HepG2 (cell line): ENCODE measurements around the gene PTH1R. TPM values are rescaled to one million over a fixed set of nuclear protein-coding genes. Genes with fewer than 3 reads are reported as not detected.

Experiments
- ATAC-seq: fragments of 200-7000 bp; cut with Tn5 transposase; 3 replicates; pipeline ENCODE4 v1.9.1; 2020; ENCODE audit warnings: mild to moderate bottlenecking, moderate library complexity
- BruUV-seq: library from RNA; stranded (reverse); fragments of 400-500 nt; replicated peaks from 2 replicates; lab custom pipeline; 2021; lab: Mats Ljungman, UMichigan
- CTCF ChIA-PET: fragments of 300-600 bp; formaldehyde crosslinking; extraction: SDS; loops from one replicate; lab custom pipeline; 2021; ENCODE audit warnings: low total read pairs, inconsistent platforms, low intra/inter-chr PET ratio; lab: Yijun Ruan, JAX
- POLR2A ChIA-PET: fragments of 350-600 bp; sonication (Branson Sonifier 250); formaldehyde crosslinking; loops from one replicate; lab custom pipeline; 2020; ENCODE audit warnings: antibody characterized with exemption, inconsistent platforms; lab: Yijun Ruan, JAX
- DNase-seq: peaks from one replicate; pipeline ENCODE4 v3.0.0-alpha.2; 2015; ENCODE audit warnings: low spot score
- FAIRE-seq: peaks from 3 replicates; lab custom pipeline; 2011; peaks lifted over from hg19 to GRCh38; lab: Jason Lieb, UNC
- H2AFZ ChIP-seq: one replicate; pipeline ENCODE4 v1.6.1; 2011; ENCODE audit warnings: low read length, inconsistent platforms
- H3K27ac ChIP-seq: fragments of 300-600 bp; 3 replicates; pipeline ENCODE4 v1.8.0; 2011; ENCODE audit warnings: mixed run types, mild to moderate bottlenecking, mixed read lengths, low read length, inconsistent platforms; ENCODE audit not compliant: insufficient read depth; ENCODE audit errors: extremely low read length
- H3K27me3 ChIP-seq, 2 experiments: fragments of 200-600 bp in 1 of 2; 2 replicates in 1 of 2; 3 replicates in 1 of 2; pipeline versions ENCODE4 v1.6.0 to v1.8.0; 2011; ENCODE audit warnings: low read length in 2 of 2, mild to moderate bottlenecking in 2 of 2, moderate library complexity in 2 of 2, inconsistent platforms in 1 of 2; ENCODE audit not compliant: insufficient read depth in 2 of 2, control insufficient read depth in 1 of 2
- H3K36me3 ChIP-seq, 2 experiments: fragments of 200-600 bp in 1 of 2; replicated peaks in 1 of 2; 2 replicates in 1 of 2; 3 replicates in 1 of 2; pipeline versions ENCODE4 v1.5.1 to v1.8.0; 2011; ENCODE audit warnings: low read length in 2 of 2, inconsistent platforms in 1 of 2; ENCODE audit not compliant: insufficient read depth in 2 of 2, control insufficient read depth in 1 of 2
- H3K4me1 ChIP-seq: 2 replicates; pipeline ENCODE4 v1.5.1; 2012; ENCODE audit warnings: low read length, inconsistent platforms; ENCODE audit not compliant: insufficient read depth
- H3K4me2 ChIP-seq: 2 replicates; pipeline ENCODE4 v1.6.0; 2011; ENCODE audit warnings: low read depth, low read length, inconsistent platforms
- H3K4me3 ChIP-seq, 3 experiments: fragments of 200-600 bp in 1 of 3; sonication (generic), shearing (Covaris generic) in 1 of 3; replicated peaks in 1 of 3; 2 replicates each; pipeline ENCODE4 v1.5.1; 2011 to 2016; ENCODE audit warnings: low read length in 3 of 3, inconsistent platforms in 2 of 3, low read depth in 2 of 3, mild to moderate bottlenecking in 2 of 3, control low read depth in 1 of 3, mixed read lengths in 1 of 3; ENCODE audit not compliant: insufficient read depth in 1 of 3
- H3K79me2 ChIP-seq: one replicate; pipeline ENCODE4 v1.6.1; 2011; ENCODE audit warnings: low read length, inconsistent platforms; ENCODE audit not compliant: insufficient read depth
- H3K9ac ChIP-seq: 2 replicates; pipeline ENCODE4 v1.6.0; 2011; ENCODE audit warnings: mild to moderate bottlenecking, low read depth, low read length, inconsistent platforms; ENCODE audit not compliant: insufficient read depth
- H3K9me3 ChIP-seq: 2 replicates; pipeline ENCODE4 v1.5.1; 2012; ENCODE audit warnings: mild to moderate bottlenecking, low read length
- H4K20me1 ChIP-seq: 2 replicates; pipeline ENCODE4 v1.6.0; 2011; ENCODE audit warnings: inconsistent platforms, mild to moderate bottlenecking, low read length, moderate library complexity; ENCODE audit not compliant: insufficient read depth
- DZIP1 ChIP-seq: sonication (generic); formaldehyde crosslinking; IDR thresholded peaks from 2 replicates; pipeline ENCODE4 v1.5.0; 2020; ENCODE audit warnings: mild to moderate bottlenecking, missing genetic modification reagents
- FOSL2 ChIP-seq: sonication (generic); formaldehyde crosslinking; IDR thresholded peaks from 2 replicates; pipeline ENCODE4 v1.4.0; 2020; ENCODE audit warnings: missing genetic modification reagents
- GATAD2A ChIP-seq: IDR thresholded peaks from 2 replicates; pipeline ENCODE4 v1.6.1; 2016
- KAT8 ChIP-seq: IDR thresholded peaks from 2 replicates; pipeline ENCODE4 v1.6.1; 2016; ENCODE audit warnings: missing genetic modification reagents, missing compliant biosample characterization
- MAFF ChIP-seq: IDR thresholded peaks from 2 replicates; pipeline ENCODE4 v1.6.1; 2011; ENCODE audit warnings: low read depth, low read length, improper control_type of control experiment
- MAX ChIP-seq: IDR thresholded peaks from 2 replicates; pipeline ENCODE4 v1.6.1; 2012; ENCODE audit warnings: inconsistent platforms
- PAF1 ChIP-seq: IDR thresholded peaks from 2 replicates; pipeline ENCODE4 v1.6.1; 2016; ENCODE audit warnings: missing genetic modification reagents, missing compliant biosample characterization
- PHF8 ChIP-seq: sonication (generic); formaldehyde crosslinking; IDR thresholded peaks from 2 replicates; pipeline ENCODE4 v1.5.0; 2020; ENCODE audit warnings: missing genetic modification reagents
- TEAD3 ChIP-seq: optimal IDR thresholded peaks from 2 replicates; pipeline ENCODE3; 2016; ENCODE audit warnings: borderline replicate concordance
- THAP7 ChIP-seq: sonication (generic); formaldehyde crosslinking; IDR thresholded peaks from 2 replicates; pipeline ENCODE4 v1.8.1; 2023; ENCODE audit warnings: mild to moderate bottlenecking, missing genetic modification reagents
- ZNF282 ChIP-seq: fragments of 450-650 bp; IDR thresholded peaks from 2 replicates; pipeline ENCODE4 v1.6.1; 2018; ENCODE audit not compliant: partially characterized antibody
- ZNF574 ChIP-seq: sonication (generic); formaldehyde crosslinking; IDR thresholded peaks from 2 replicates; pipeline ENCODE4 v1.4.0; 2020; ENCODE audit warnings: missing genetic modification reagents
- WGBS: methylation state at CpG from one replicate; pipeline ENCODE4 v1.1.6; 2017; ENCODE audit warnings: low lambda C conversion rate; 5-methylcytosine and 5-hydroxymethylcytosine counted together
- in situ Hi-C: cut with HindIII; loops from 2 replicates; pipeline ENCODE4 v1.10.0; 2017; ENCODE audit warnings: low pct_unique_long_range_greater_than_20kb; ENCODE audit not compliant: extremely low pct_ligation_motif_present
- intact Hi-C: fragments of 100-400 bp; cut with micrococcal nuclease; formaldehyde crosslinking; loops from one replicate; pipeline ENCODE4 v1.10.0; 2022; ENCODE audit not compliant: unreplicated experiment
- polyA plus RNA-seq, 8 experiments: library from polyadenylated mRNA; depleted of rRNA in 3 of 8; stranded (reverse) in 7 of 8; unstranded in 1 of 8; fragments of >200 nt; fragmentation: Illumina TruSeq in 4 of 8; extraction: Trizol in 4 of 8; gene quantifications; 2 replicates each; pipeline versions ENCODE4 v1.2.1 to v1.2.3, GENCODE V29; 2011 to 2016; ENCODE audit warnings: low read depth in 4 of 8, missing spikeins in 1 of 8, mixed read lengths in 1 of 8; ENCODE audit not compliant: insufficient read depth in 1 of 8
- total RNA-seq, 5 experiments: library from RNA; depleted of rRNA; stranded (reverse); fragments of >200 nt; fragmentation: Illumina TruSeq; extraction: Trizol; gene quantifications; 2 replicates each; pipeline ENCODE4 v1.2.3, GENCODE V29; 2016; ENCODE audit warnings: low read depth in 1 of 5

The PTH1R gene
- total and polyA plus RNA-seq, 2 of the 13 experiments (the other 11 are each of a cell fraction or from before 2014, with no cell fraction given), result not detected

- H3K27ac ChIP-seq, result no peak overlapping the region
- POLR2A ChIA-PET, result no interaction called here
Measured at GRCh38 chr3:46916278-46916677, 38.8 kb downstream of the PTH1R start.

GRCh38 chr3:46916799-46917198 lies 39.3 kb downstream of the PTH1R start:
- H3K4me2 ChIP-seq, result no peak overlapping the region
- no peak overlapping the region for H3K27ac ChIP-seq
- no TSS peak for BruUV-seq
- ChIA-PET CTCF (no interaction called here), POLR2A (interaction anchor here (0.7 kb wide), 1 partner anchor 60 kb away, joined by 3 read pairs; no protein-coding TSS in a partner anchor)
- H2AFZ ChIP-seq, result no peak overlapping the region
- no peaks in the 10 kb centered on the region for H4K20me1 ChIP-seq
- ATAC-seq (no peak), FAIRE-seq (no peak), DNase-seq (no peak)
- peaks cover 16 to 45% of the 10 kb centered on the region in 2 experiments for H3K36me3 ChIP-seq
- H3K79me2 ChIP-seq, result no peaks in the 10 kb centered on the region
- H3K4me3 ChIP-seq, result no peak overlapping the region
- 100% methylated on average over 3 of the region's 3 CpGs for WGBS
- in situ Hi-C loops, result no loop called here
- no peak overlapping the region for H3K9ac ChIP-seq
- no peaks in the 10 kb centered on the region; the same call in 1 of the 2 replicates for H3K9me3 ChIP-seq
- H3K4me1 ChIP-seq, result 0 out of 2 replicates have a peak, but pooled peaks cover 5% of the 10 kb centered on the region
- intact Hi-C loops, result no loop called here
- H3K27me3 ChIP-seq, result no peaks in the 10 kb centered on the region
- TF ChIP-seq DZIP1 (no peak), PHF8 (CRISPR knock-in tag) (no peak), PAF1 (CRISPR knock-in tag) (no peak), ZNF574 (no peak), THAP7 (CRISPR knock-in tag) (no peak), TEAD3 (CRISPR knock-in tag) (no peak), MAFF (0 out of 2 replicates have a peak, but pooled peaks have one; percentile 13), ZNF282 (no peak)

More at GRCh38 chr3:46916278-46916677, 38.8 kb downstream of the PTH1R start:
- no peaks in the 10 kb centered on the region; the same call in 1 of the 2 replicates for H3K9me3 ChIP-seq
- H3K9ac ChIP-seq, result no peak overlapping the region
- ATAC-seq, result no peak
- 94% methylated on average over 1 of the region's 1 CpG for WGBS
- DNase-seq, result no peak
- no peaks in the 10 kb centered on the region for H4K20me1 ChIP-seq
- 0 out of 2 replicates have a peak, but pooled peaks cover 5% of the 10 kb centered on the region for H3K4me1 ChIP-seq
- no peak overlapping the region for H3K4me3 ChIP-seq
- no peaks in the 10 kb centered on the region for H3K27me3 ChIP-seq
- no peak overlapping the region for H3K4me2 ChIP-seq
- no peaks in the 10 kb centered on the region for H3K79me2 ChIP-seq
- peaks cover 13 to 40% of the 10 kb centered on the region in 2 experiments for H3K36me3 ChIP-seq
- H2AFZ ChIP-seq, result no peak overlapping the region
- BruUV-seq, result no TSS peak
- in situ Hi-C loops (no loop called here), intact Hi-C loops (no loop called here)
- CTCF ChIA-PET, result no interaction called here
- TF ChIP-seq MAX, result no peak
- no peak for TF ChIP-seq GATAD2A (CRISPR knock-in tag)
- TF ChIP-seq KAT8 (CRISPR knock-in tag), result no peak
- TF ChIP-seq FOSL2 (CRISPR knock-in tag), result no peak
- no peak for FAIRE-seq
